Activated T-cell treated with anti-CD3 and anti-CD28 coated beads, Interleukin-2, amount 50 U/mL, for 1 hour (primary cell): Measurements from ENCODE around the gene ZDHHC14.
A peak's percentile ranks its signal among the peaks of the same experiment; 100 is the strongest.

Experiments used
- DNase-seq: peaks from one replicate; pipeline ENCODE4 v3.0.0-alpha.2; 2020

Gene ZDHHC14

DNA sequence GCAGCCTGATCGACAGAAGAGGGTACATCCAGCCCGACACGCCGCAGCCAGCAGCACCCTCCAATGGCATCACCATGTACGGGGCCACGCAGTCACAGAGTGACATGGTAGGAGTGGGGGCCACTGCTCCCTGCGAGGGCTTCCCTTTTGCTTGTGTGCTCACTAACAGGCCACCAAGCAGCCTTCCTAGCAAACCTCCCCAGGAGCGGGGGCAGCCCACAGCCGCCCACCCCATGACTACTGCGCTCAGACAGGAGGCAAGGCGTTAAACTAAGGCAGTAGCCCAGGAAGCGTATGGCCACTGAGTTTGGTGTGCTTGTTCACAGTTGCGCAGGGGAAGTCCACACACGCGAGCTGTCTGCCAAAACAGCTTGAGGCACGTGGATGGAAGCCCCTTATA is 272.5 kb downstream of the ZDHHC14 start:
- DNase-seq, result no peak

DNA sequence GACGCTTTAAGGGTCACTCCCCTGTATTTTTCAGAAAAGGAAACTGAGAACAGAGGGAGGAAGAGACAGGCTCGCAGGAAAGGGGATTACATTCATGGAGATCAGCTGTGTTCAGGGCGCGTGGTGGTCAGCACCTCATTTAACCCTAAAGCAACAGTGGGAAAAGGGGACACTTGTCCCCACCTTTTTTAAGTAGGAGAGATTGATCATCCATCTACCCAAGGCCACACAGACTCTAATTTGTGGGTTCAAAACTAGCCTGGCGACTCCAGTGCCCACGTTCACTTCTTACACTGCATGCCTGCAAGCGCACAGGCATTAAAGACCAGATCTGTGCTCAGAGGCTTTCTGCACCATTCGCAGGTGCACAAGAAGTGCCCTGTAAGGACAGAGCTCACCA is 274.1 kb downstream of the ZDHHC14 start:
- DNase-seq, result no peak

DNA sequence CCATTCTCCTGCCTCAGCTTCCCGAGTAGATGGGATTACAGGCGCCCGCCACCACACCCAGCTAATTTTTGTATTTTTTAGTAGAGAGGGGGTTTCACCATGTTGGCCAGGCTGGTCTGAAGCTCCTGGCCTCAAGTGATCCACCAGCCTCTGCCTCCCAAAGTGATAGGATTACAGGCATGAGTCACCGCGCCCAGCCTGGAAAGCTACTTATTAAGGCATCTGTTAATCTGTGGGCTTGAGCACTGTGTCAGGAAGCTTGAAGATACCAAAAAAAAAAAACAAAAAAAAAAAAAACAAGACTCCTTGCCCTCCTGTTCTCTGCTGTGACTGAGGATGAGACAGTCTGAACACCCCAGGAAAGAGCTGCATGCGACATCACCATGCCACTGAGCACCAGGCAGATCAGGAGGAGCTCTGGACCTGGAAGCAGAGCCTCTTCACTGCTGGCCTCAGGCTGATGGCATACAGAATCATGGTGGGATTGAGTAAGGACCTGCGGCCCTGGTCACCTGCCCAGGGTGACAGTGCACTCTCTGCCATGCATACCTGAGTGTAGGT is 275.5 kb downstream of the ZDHHC14 start:
- DNase-seq, result no peak

DNA sequence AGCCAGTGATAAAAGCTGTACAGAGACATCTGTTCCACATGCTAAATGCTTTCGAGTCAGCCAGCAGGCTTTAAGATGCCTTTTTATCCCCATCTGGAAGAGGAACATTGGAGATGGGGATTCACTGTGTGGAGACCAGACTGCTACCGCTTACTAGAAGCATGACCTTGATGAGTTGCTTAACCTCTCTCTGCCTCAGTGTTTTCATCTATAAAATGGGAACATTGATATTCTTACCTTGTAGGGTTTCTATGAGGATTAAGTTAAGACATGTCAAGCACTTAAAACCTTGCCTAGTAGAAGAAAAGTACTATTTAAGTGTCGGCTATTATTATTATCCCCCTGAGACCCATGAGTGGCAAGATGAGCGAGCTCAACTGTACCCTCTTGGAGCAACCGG is 276.8 kb downstream of the ZDHHC14 start:
- no peak for DNase-seq

- DNase-seq, result no peak
Measured at GRCh38 chr6:157658301-157658700, 277.3 kb downstream of the ZDHHC14 start.

DNA sequence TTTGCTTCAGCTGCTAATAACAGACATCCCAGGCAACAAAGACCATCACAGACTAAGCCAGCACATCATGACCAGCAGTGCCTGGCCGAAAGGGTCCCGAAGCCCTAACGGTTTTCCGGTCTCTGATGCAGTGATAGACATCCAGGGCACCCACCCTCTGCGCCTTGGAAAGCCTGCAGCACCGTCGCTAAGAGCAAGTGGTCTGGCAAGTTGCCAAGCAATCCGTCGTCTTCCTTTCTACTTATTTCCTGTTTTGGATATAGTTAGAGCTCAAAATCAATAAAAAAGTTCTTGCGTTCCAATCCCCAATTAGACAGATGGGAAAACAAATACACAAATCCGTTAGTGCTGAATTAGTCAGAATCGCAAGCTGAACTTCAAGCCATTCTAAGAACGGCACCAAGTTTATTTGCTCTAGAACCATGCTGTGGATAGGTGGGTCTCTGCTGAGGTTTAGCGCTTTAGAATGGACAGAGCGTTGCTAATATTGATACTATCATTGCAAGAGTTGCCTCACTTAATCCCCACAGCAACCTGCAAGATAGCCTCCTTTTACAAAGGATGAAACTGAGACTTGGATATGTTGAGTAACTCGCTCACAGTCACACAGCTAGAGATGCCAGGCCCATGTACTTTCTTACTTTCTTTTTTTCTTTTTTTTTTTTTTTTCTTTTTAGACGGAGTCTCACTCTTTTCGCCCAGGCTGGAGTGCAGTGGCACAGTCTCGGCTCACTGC is 278.7 kb downstream of the ZDHHC14 start:
- no peak for DNase-seq

DNA sequence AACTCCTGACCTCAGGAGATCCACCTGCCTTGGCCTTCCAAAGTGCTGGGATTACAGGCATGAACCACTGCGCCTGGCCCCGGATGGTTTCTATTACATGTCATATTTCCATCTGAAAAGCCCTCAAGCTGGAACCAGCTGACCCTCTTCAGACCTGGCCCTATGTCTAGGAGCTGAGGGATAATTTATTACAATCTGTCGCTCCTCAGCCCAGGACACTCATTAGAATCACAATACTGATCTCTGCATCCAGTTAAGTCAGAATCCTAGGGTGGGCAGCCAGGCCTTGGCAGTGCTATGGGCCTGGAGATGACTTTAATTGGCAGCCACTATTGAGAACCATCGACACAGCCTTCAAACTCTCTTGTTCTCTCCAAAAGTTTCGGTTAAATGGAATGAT is 279.4 kb downstream of the ZDHHC14 start:
- DNase-seq, result no peak

GRCh38 chr6:157661652-157662051 is 280.7 kb downstream of the ZDHHC14 start:
- no peak for DNase-seq

DNA sequence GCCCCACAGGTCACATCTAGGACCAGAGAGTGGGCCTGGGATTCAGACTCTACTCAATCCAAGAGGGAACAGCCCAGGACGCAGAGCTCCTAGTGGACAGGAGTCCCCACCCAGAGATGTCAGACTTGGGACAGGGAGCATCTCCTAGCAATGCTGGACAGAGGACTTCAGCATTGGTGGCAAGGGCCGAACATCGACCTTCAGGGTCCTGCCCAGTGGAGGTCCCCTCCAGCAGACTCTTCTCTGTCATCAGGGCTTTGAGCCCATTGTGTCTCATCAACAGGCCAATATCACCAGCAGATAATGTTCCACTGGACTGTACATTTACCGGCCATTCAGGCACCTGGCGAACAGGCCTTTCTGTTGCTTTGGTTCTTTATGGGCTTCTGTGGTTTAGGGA is 282.3 kb downstream of the ZDHHC14 start:
- no peak for DNase-seq

DNA sequence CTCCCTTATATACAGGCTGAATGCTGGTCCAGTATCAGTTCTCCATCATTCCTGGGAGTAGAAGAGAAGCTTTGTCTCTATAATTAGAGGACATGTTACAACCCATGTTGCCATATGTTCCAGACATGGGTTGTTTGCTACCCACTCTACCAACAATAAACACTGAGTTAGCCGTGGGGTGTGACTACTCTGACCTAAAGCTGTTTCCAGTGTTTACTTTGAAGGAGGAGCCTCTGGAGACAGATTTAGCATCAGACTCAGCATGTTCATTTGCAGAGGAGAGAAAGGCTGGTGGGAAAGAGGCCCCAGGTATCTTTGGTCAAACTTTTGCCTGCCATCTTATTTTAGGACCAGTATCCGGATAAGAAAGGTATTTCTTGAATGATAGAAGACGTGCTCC is 284.2 kb downstream of the ZDHHC14 start:
- DNase-seq, result no peak

GRCh38 chr6:157666729-157667128 is 285.7 kb downstream of the ZDHHC14 start:
- no peak for DNase-seq

DNA sequence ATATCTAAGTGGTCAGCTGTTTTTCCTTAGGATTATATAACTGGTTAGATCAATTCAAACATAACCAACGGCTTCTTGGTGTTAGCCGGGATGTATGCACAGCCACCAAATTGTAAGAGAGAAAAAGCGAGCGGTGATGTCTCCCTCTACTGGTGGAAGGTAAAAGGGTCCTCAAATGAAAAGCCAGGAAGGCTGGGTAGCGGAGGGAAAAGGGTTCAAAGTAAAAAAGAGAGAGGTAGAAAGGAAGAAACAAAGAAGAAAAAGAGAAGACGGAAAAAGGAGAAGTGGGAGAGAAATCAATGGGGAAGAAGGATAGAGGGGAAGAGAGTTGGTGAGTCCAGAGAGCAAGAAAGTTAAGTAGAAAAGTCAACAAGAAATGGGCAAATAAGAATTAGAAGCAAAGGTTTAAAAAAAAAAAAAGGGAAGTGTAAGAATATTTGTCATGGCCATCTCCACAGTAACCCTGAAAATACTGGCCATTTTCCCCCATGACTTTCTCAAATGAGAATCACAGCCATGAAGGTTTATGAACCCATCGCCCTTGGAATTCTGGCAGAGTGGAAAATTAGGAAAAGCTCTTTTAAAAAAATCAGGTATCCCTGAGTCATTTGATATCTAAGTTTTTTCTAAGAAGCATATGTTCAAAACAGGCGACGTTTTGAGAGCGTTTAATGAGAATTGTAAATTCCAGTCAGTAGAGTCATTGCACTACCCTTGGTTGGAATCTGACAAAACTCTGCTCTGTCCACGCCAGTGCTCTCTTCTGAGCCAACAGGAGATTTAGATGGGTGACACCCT is 286.4 kb downstream of the ZDHHC14 start:
- DNase-seq, result peak; percentile 28

- no peak for DNase-seq
Measured at GRCh38 chr6:157668009-157668401, 287.0 kb downstream of the ZDHHC14 start.

DNA sequence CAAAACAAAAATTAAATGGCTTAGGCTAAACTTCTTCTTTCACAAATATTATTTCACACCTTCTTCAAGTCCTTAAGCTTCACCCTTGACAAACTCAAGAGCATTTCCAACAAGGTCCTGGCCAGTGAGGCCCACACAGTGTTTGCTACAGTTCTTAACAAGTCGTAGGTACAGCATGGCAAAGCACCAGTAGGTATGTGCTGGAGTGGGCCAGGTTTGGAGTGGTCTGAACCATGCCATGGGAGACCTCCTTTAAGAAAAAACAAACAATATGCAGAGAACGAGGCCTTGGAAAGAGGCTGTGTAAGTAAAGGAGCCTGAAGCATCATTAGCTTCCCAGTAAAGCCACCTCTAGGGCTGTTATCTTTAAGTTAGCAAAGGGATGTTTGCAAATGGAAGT is 287.7 kb downstream of the ZDHHC14 start:
- no peak for DNase-seq

GRCh38 chr6:157669323-157669722 is 288.3 kb downstream of the ZDHHC14 start:
- DNase-seq, result no peak

GRCh38 chr6:157669747-157670216 is 288.8 kb downstream of the ZDHHC14 start:
- DNase-seq, result peak; percentile 28

DNA sequence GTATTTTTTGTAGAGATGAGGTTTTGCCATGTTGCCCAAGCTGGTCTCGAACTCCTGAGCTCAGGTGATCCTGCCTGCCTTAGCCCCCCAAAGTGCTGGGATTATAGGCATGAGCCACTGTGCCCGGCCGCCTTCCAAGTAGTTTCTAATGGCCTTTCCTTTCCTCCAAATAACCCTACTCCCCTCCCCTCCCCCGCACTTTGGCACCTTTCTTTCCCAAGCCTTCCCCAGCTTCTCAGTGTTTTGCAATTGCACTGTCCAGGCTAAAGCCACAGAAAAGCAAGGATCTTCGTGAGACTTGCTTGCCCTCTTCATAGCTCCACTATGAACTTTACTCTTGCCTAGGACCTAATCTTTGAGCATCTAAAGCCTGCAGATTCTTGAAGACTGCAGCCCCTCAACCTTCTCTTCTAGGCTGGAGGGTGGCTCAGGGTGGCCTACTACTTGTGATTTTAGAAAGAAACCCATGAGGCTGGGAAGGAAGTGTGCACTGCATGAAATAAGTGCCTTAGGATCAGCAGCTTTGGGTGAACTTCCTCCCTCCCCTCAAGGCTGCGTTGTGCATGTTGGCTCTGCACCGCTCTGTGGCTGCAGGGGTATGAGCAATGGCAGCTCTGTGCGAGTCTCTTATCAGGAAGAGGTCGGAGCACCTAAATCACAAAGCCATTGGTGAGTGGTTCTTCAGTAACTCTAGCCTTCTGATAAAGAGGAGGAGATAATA is 289.6 kb downstream of the ZDHHC14 start:
- DNase-seq, result no peak

DNA sequence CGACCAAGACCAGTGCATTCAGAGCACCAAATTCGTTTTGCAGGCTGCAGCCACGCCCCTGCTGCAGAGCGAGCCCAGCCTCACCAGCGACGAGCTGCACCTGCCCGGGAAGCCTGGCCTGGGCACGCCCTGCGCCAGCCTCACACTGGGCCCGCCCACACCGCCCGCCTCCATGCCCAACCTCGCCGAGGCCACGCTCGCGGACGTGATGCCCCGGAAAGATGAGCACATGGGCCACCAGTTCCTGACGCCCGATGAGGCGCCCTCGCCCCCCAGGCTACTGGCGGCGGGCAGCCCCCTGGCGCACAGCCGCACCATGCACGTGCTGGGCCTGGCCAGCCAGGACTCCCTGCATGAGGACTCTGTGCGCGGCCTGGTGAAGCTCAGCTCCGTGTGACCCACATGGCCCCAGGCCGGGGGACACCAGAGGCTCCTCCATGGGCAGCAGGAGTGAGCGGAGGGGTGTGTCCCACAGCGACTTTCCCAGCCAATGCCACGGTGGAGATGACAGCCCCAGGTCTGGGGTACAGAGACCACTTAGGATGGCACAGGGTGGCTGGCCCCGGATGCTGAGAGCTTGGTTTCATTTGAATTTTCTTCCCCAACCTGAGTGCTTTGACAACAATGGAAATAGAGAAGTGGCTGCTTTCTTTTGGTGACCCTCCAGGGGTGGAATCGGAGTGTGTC is 291.9 kb downstream of the ZDHHC14 start:
- DNase-seq, result no peak

DNA sequence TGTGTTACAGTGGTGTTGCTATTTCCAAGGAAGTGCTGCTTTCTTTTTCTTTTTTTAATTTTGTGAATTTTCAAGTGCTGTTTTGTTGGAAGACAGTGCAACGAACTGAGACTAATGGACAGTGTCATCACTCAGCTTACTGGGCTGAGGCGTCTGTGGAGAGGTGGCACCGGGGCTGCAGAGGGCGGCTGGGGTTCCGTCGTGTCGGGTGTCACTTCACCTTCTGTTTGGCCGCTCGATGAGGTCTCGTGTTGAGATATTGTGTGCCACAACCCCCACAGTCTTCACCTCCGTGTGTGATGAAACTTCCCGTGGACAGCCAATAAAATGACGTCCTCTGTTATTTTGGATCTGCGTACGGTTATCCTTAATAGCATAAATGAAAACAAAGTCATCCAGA is 292.6 kb downstream of the ZDHHC14 start:
- DNase-seq, result no peak

- DNase-seq, result no peak
Measured at GRCh38 chr6:157674061-157674460, 293.1 kb downstream of the ZDHHC14 start.

GRCh38 chr6:157675831-157676230 is 294.8 kb downstream of the ZDHHC14 start:
- no peak for DNase-seq

GRCh38 chr6:157676241-157676640 is 295.3 kb downstream of the ZDHHC14 start:
- no peak for DNase-seq

DNA sequence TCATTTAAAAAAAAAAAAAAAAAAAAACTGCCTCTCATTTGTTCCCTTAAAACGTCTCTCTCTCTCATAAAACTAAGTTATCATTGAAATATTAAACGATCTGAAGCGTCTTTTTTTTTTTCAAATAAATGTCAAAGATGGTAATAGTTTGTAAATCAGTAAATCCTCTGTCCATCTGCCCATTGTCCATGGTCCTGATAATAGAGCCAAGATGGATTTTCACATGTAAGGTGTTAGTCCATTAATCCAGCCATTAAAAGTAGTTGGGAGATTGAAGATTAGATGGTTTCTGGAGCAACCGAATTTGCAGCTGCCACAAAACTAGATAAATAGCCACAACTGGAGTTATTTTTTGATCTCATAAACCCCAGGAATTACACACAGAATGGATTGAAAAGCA is 296.2 kb downstream of the ZDHHC14 start:
- no peak for DNase-seq
